Neuron (in vitro differentiated cells): Measurements from ENCODE around the gene SRD5A3.

Source experiments
- H2AFZ ChIP-seq: one replicate; pipeline ENCODE4 v1.6.1; 2013; ENCODE audit warnings: low read depth, mild to moderate bottlenecking, inconsistent platforms, low read length, moderate library complexity
- H3K27me3 ChIP-seq: one replicate; pipeline ENCODE4 v1.6.1; 2013; ENCODE audit warnings: low read length; ENCODE audit not compliant: insufficient read depth
- H3K36me3 ChIP-seq: one replicate; pipeline ENCODE4 v1.6.1; 2013; ENCODE audit warnings: low read length; ENCODE audit not compliant: insufficient read depth
- H3K4me1 ChIP-seq: one replicate; pipeline ENCODE4 v1.6.1; 2013; ENCODE audit warnings: low read length; ENCODE audit not compliant: insufficient read depth
- H3K4me3 ChIP-seq: 2 replicates; pipeline ENCODE4 v1.5.1; 2013; ENCODE audit warnings: mild to moderate bottlenecking, low read length, moderate library complexity
- H3K9me3 ChIP-seq: one replicate; pipeline ENCODE4 v1.6.1; 2013; ENCODE audit warnings: low read length

Gene SRD5A3

DNA sequence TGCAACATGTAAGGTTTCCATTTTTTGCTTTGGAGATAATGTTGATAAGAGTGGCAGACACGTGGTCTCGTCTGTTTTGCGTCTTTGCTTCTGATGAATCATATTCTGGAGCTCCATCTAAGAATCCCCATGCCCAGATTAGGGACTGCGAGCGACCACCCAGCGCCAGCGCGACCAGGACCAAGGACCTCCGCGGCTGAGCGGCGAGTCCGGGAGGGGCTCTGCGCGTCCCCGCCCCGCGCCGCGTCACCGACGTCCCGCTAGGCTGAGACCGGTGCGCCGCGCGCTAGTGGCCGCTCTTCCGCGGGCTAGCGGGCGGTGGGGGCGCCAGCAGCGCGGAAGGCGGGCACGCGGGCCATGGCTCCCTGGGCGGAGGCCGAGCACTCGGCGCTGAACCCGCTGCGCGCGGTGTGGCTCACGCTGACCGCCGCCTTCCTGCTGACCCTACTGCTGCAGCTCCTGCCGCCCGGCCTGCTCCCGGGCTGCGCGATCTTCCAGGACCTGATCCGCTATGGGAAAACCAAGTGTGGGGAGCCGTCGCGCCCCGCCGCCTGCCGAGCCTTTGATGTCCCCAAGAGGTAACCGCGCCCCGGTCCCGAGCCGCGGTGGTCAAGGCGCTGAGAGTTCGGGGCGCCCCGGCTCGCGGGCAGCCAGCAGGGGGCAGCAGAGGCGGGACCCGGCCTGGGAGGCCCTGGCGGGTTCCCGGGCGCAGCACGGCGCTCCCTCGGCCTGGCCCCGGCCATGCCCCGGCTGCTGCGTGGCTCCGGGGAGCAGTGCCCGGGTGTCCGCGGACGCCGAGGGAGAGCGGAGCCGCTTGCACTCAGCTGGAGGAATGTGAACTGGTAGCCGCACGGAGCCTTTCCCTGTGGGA, at the start of gene SRD5A3:
SRD5A3 (plus strand) TSS at position 263 of the 871 bp plus-strand sequence; CDS start at position 358, 95 bp downstream.
- Histone ChIP-seq H3K4me3 (peak within 1 kb of the TSS; percentile 68), H3K9me3 (peaks cover 2% of the 10 kb centered on the region), H3K27me3 (no peaks in the 10 kb centered on the region), H3K4me1 (peaks cover 7% of the 10 kb centered on the region), H2AFZ (peak within 1 kb of the TSS; percentile 81), H3K36me3 (no peaks in the 10 kb centered on the region)

DNA sequence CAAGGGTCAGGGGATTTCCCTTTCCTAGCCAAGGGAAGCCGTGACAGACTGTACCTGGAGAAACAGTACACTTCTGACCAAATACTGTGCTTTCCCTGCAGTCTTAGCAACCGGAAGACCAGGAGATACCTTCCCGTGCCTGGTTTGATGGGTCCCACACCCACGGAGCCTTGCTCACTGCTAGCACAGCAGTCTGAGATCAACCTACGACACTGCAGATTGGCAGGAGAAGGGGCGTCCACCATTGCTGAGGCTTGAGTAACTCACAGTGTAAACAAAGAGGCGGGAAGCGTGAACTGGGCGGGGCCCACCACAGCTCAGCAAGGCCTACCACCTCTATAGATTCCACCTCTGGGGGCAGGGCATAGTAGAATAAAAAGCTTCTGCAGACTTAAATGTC, 48.7 kb upstream of the SRD5A3 start:
- H2AFZ ChIP-seq, result no peak overlapping the region
- H3K4me3 ChIP-seq, result no peak overlapping the region
- H3K9me3 ChIP-seq, result no peaks in the 10 kb centered on the region
- no peaks in the 10 kb centered on the region for H3K27me3 ChIP-seq
- no peaks in the 10 kb centered on the region for H3K4me1 ChIP-seq
- no peaks in the 10 kb centered on the region for H3K36me3 ChIP-seq

DNA sequence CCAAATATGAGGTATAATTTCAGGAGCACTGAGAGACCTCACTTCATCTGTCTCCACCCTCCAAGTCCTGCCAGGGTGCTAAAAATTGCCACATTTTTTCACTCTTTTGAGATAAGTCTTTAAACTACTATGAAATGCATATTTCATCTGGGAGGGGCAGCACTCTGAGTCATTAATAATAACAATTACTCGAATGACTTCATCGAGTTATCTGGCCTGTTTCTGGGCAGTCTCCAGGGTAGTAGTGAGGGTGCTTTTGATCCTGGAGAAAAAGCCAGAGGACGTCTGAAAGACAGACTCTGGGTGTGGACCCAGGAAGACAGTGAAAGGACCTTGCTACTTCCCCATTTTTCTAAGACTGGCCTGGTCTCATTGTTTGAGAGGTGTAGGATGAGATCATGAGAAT, 42.3 kb upstream of the SRD5A3 start:
- Histone ChIP-seq H3K9me3 (no peaks in the 10 kb centered on the region), H3K4me1 (no peaks in the 10 kb centered on the region), H3K36me3 (no peaks in the 10 kb centered on the region), H3K27me3 (no peaks in the 10 kb centered on the region), H2AFZ (no peak overlapping the region), H3K4me3 (no peak overlapping the region)

DNA sequence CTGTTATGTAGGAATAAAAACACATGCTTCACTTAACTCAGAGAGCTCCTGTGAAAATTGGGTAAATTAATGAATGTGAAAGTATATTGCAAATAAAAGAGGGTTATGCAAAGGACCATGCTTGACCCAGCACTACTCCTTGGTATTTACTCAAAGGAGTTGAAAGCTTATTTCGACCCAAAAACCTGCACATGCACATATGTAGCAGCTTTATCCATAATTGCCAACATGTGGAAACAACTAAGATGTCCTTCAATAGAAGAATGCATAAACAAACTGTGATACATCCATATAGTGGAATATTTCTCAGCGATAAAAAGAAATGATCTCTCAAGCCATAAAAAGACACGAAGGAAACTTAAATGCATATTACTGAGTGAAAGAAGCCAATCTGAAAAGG, 41.7 kb upstream of the SRD5A3 start:
- no peak overlapping the region for H3K4me3 ChIP-seq
- no peaks in the 10 kb centered on the region for H3K9me3 ChIP-seq
- H2AFZ ChIP-seq, result no peak overlapping the region
- H3K36me3 ChIP-seq, result no peaks in the 10 kb centered on the region
- no peaks in the 10 kb centered on the region for H3K27me3 ChIP-seq
- no peaks in the 10 kb centered on the region for H3K4me1 ChIP-seq

DNA sequence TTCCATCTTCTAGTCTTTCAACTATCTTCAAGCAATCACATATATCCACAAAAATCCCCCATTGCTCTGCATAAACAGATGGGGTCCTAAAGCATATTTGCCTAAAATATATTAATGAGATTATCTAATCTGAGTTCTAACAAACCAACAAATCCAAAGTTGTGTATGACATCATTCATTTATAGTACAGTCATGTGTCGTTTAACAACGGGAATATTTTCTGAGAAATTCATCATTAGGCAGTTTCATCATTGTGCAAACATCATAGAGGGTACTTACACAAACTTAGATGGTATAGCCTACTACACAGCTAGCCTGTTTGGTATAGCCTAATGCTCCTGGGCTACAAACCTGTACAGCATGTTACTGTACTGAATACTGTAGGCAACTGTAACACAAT, 38.0 kb upstream of the SRD5A3 start:
- Histone ChIP-seq H2AFZ (no peak overlapping the region), H3K27me3 (no peaks in the 10 kb centered on the region), H3K4me1 (no peaks in the 10 kb centered on the region), H3K4me3 (no peak overlapping the region), H3K36me3 (no peaks in the 10 kb centered on the region), H3K9me3 (no peaks in the 10 kb centered on the region)

DNA sequence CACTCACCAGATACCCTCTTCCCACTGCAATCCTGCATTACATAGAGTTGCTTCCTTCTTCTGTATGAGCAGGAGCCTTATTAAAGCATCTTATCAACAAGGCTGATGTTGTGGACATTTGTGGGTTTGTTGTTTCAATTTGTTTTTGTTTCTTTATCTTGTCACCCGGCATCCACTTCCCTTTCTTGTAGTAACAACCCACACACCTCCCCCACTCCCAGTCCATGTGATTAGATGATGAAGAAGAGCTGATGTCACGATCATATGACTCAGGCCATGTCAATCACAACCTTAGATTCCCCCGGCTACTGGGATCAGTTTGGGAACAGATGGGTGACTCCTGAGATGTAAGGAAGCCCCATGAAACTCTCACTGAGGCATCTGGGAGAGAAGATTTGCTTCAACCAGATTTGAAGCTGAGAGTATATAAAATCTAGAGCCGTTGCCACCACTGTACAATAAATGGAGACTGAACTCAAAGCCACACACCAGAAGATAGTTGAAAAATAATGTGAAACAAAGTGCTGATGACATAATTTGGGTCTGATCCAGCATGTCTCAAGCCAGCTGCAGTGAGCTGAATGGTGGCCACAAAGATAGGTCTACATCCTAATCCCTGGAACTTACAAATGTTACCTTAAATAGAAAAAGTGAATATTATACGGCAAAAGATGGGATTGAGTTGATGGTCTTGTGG, 34.1 kb upstream of the SRD5A3 start:
- Histone ChIP-seq H3K27me3 (no peaks in the 10 kb centered on the region), H3K4me1 (no peaks in the 10 kb centered on the region), H2AFZ (no peak overlapping the region), H3K36me3 (no peaks in the 10 kb centered on the region), H3K4me3 (no peak overlapping the region), H3K9me3 (no peaks in the 10 kb centered on the region)

DNA sequence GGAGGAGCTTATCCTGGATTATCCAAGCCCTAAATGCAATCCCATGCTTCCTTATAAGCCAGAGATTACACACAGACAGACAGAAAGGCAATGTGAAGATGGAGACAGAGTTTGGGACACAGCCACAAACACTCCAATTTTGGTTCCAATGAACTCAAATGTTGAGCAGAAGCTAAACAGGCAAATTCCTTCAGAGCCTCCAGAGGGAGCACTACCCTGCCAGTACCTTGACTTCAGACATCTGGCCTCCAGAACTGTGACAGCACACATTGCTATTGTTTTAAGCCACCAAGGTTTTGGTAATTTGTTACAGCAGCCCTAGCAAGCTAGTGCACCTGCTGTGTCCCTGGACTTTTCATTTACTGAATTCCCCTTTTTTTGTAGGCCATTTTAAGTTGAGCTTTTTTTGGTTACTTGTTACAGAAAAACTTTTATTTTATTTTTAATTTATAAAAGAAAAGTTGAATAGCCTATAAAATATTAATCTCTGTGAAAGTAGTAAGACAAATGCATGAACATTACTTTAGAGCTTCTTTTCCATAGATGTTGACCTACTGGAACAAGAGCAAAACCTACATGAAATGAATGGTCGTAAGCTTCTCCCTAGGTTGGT, 33.4 kb upstream of the SRD5A3 start:
- Histone ChIP-seq H2AFZ (no peak overlapping the region), H3K4me3 (no peak overlapping the region), H3K9me3 (no peaks in the 10 kb centered on the region), H3K4me1 (no peaks in the 10 kb centered on the region), H3K27me3 (no peaks in the 10 kb centered on the region), H3K36me3 (no peaks in the 10 kb centered on the region)

DNA sequence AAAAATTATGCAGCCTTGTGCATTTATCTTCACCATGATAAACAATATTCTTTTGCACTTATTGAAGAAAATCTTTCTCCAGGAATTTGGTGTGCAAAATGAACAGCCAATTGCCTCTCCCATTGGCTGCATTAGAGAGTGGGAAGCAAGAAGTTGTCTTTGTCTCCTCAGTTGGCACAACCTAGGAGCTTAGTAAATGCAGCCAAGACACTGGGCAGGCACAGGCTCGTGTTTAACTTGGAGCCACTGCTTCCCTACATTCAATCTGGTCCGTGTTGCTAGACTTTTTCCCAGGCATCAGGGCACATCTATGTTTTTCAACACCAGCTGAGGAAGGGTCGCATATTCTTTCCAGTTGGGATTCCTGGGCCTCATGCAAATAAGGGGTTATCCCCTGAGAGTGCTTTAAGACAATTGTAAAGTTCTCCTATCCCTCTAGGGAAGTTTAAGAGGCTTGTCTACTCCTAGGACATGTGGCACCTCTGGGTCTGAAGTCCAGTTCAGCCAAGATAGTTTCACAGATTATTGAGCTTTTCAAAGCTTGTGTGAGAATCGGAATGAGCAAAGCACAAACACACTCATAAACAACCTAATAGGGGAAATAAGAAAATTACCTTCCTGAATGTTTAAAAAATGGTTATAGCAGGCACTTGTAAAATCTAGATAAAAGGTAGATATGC, 31.8 kb upstream of the SRD5A3 start:
- no peaks in the 10 kb centered on the region for H3K9me3 ChIP-seq
- H3K4me3 ChIP-seq, result no peak overlapping the region
- no peaks in the 10 kb centered on the region for H3K36me3 ChIP-seq
- no peak overlapping the region for H2AFZ ChIP-seq
- no peaks in the 10 kb centered on the region for H3K27me3 ChIP-seq
- no peaks in the 10 kb centered on the region for H3K4me1 ChIP-seq

DNA sequence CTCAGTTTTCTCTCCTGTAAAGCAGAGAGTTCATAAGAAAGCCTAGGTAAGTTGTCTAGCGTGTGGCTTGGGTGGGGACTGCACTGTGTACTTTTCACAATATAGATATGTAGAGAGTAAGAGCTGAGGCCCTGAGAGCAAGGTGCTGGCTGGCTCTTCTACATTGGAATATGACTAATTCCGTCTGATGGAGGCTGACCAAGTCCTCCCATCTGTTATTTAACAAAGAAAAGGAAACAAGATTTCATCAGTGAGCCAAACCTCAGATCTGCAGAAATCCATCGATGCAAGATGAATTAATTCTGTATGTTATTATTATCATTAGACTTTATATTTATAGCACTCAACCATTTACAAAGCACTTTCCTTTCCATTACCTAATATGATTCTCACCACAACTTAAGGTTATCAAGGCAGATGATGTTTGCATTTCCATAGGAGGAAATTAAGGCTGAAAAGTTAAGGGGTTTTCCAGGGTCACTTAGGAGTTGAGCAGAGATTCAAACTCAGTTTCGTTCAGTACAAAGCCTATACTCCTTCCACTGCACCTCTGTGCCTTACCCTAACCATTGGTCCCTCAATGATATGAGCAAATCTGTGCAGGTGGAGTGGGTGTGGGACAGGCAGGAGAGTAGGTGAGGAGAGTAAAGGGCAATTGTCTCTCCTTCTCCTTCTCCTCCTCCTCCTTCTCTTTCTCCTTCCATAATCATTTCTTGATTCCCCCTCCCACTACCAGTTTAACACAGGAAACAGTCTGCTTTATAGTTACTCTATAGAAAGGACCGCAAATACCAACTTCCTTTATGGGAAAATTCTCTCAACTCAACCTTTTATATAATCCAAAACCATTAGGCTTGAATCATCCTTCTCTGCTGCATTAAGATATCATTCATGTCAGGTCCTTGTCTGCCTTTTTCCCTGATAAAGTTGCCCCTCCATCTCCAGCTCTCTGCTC, 27.6 kb upstream of the SRD5A3 start:
- H3K9me3 ChIP-seq, result no peaks in the 10 kb centered on the region
- no peaks in the 10 kb centered on the region for H3K27me3 ChIP-seq
- no peaks in the 10 kb centered on the region for H3K36me3 ChIP-seq

DNA sequence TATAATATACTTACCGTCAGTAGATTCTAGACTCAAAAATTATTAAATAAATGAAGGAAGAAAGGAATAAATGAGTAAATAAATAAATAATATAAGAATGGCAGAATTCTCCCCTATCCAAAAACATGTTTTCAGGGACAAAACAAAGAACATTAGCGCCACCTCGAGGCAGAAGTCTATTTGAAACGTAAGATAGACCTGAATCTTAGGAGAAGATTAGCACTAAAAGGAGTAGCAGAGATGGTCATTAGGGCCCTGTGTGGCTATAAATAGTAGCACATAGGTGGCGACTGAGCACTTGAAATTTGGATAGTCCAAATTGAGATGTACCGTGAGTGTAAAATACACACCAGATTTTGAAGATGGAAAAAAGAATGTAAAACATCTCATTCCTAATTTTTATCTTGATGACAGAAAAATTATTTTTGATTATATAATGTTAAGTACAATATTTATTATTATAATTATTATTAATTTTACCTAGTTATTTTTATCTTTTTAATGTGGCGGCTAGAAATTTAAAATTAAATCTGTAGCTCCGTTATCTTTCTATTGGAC, 24.3 kb upstream of the SRD5A3 start:
- H3K4me3 ChIP-seq, result no peak overlapping the region
- no peaks in the 10 kb centered on the region for H3K4me1 ChIP-seq
- H3K9me3 ChIP-seq, result no peaks in the 10 kb centered on the region
- H3K36me3 ChIP-seq, result no peaks in the 10 kb centered on the region
- no peak overlapping the region for H2AFZ ChIP-seq
- H3K27me3 ChIP-seq, result no peaks in the 10 kb centered on the region

More for the DNA sequence above, 27.6 kb upstream of the SRD5A3 start:
- Histone ChIP-seq H3K4me3 (no peak overlapping the region), H3K4me1 (no peaks in the 10 kb centered on the region), H2AFZ (no peak overlapping the region)

DNA sequence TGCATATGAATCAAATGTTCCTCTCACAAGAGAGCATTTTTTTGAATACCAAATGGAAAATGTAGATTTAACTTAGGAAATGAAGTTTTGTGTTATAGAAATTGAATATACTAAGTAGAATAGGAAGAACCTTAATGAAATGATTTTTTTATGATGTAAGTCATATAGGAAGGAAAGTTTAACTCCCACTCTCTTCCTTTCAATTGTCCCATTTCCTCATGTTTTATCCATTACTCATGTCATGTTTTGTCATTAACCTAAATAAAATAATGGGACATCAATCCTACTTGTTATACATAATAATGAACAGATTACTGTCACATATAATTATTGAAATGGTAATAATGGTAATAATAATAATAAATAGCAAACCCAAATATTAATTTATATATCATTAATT, 22.7 kb upstream of the SRD5A3 start:
- Histone ChIP-seq H3K36me3 (no peaks in the 10 kb centered on the region), H3K9me3 (no peaks in the 10 kb centered on the region), H3K4me3 (no peak overlapping the region), H3K4me1 (no peaks in the 10 kb centered on the region), H3K27me3 (no peaks in the 10 kb centered on the region), H2AFZ (no peak overlapping the region)

DNA sequence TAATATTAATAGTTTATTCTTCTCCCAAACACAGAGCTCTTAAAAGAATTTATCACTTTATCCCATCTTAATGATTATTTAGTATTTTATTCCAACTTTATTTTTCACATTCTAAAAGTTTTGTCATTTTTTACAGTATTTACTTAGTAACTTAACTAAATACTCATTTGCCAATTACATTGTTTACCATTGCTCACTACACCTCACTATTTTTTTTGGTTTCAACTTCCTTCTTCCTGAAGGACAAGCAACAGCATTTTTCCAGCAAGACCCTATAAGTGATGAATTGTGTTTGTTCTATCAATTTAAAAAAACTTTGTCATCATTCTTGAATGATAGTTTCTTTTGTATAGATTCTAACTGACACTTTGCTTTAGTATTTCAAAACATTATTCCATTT, 19.4 kb upstream of the SRD5A3 start:
- Histone ChIP-seq H2AFZ (no peak overlapping the region), H3K4me1 (no peaks in the 10 kb centered on the region), H3K27me3 (no peaks in the 10 kb centered on the region), H3K36me3 (no peaks in the 10 kb centered on the region), H3K4me3 (no peak overlapping the region), H3K9me3 (no peaks in the 10 kb centered on the region)
